Ectodermal cell (in vitro differentiated cells): ENCODE data around the gene PFKL.

Source experiments
- H3K27ac ChIP-seq: 2 replicates; pipeline ENCODE4 v1.7.0; 2013; ENCODE audit warnings: mild to moderate bottlenecking, low read depth, low read length; ENCODE audit not compliant: insufficient read depth, poor library complexity, severe bottlenecking
- H3K27me3 ChIP-seq: 2 replicates; pipeline ENCODE4 v1.7.0; 2013; ENCODE audit warnings: mild to moderate bottlenecking, low read length; ENCODE audit not compliant: insufficient read depth, control insufficient read depth, poor library complexity, severe bottlenecking
- H3K36me3 ChIP-seq: one replicate; pipeline ENCODE4 v1.7.0; 2013; ENCODE audit warnings: low read length; ENCODE audit not compliant: control insufficient read depth, insufficient read depth
- H3K4me1 ChIP-seq: one replicate; pipeline ENCODE4 v1.7.0; 2013; ENCODE audit warnings: low read length; ENCODE audit not compliant: control insufficient read depth, insufficient read depth
- H3K4me3 ChIP-seq: 2 replicates; pipeline ENCODE4 v1.7.0; 2013; ENCODE audit warnings: low read depth, low read length, control low read depth; ENCODE audit not compliant: insufficient read depth
- H3K9me3 ChIP-seq: 2 replicates; pipeline ENCODE4 v1.7.0; 2013; ENCODE audit warnings: mild to moderate bottlenecking, low read length, moderate library complexity; ENCODE audit not compliant: control insufficient read depth
- WGBS, 2 experiments: methylation state at CpG; one replicate each; pipeline ENCODE4 v1.1.7; 2013; ENCODE audit warnings: missing lambda C conversion rate in 2 of 2; 5-methylcytosine and 5-hydroxymethylcytosine counted together

PFKL gene

GRCh38 chr21:44364151-44365053, 64.5 kb downstream of the PFKL start:
- 82 to 84% methylated on average over 22 of the region's 22 CpGs for WGBS, 2 experiments

GRCh38 chr21:44365251-44365966, 65.6 kb downstream of the PFKL start:
- Histone ChIP-seq H3K27me3 (peaks cover 19% of the 10 kb centered on the region), H3K4me3 (no peak overlapping the region), H3K9me3 (no peaks in the 10 kb centered on the region), H3K4me1 (peaks cover 6% of the 10 kb centered on the region), H3K27ac (no peak overlapping the region), H3K36me3 (no peaks in the 10 kb centered on the region)
- WGBS, 2 experiments: 90 to 96% methylated on average over 18 of the region's 18 CpGs

More at GRCh38 chr21:44364151-44365053, 64.5 kb downstream of the PFKL start:
- H3K4me3 ChIP-seq: no peak overlapping the region
- H3K27ac ChIP-seq: no peak overlapping the region
- no peaks in the 10 kb centered on the region for H3K4me1 ChIP-seq
- no peaks in the 10 kb centered on the region for H3K9me3 ChIP-seq
- H3K27me3 ChIP-seq: peaks cover 11% of the 10 kb centered on the region
- H3K36me3 ChIP-seq: no peaks in the 10 kb centered on the region

GRCh38 chr21:44365967-44366585, 66.2 kb downstream of the PFKL start:
- peaks cover 24% of the 10 kb centered on the region for H3K27me3 ChIP-seq
- H3K27ac ChIP-seq: no peak overlapping the region
- no peak overlapping the region for H3K4me3 ChIP-seq
- H3K9me3 ChIP-seq: no peaks in the 10 kb centered on the region
- no peaks in the 10 kb centered on the region for H3K36me3 ChIP-seq
- WGBS, 2 experiments: 93% methylated on average over 22 of the region's 22 CpGs
- H3K4me1 ChIP-seq: peaks cover 6% of the 10 kb centered on the region

GRCh38 chr21:44366586-44367211, 66.8 kb downstream of the PFKL start:
- H3K9me3 ChIP-seq: no peaks in the 10 kb centered on the region
- H3K27ac ChIP-seq: no peak overlapping the region
- H3K27me3 ChIP-seq: peaks cover 25% of the 10 kb centered on the region
- H3K36me3 ChIP-seq: no peaks in the 10 kb centered on the region
- WGBS, 2 experiments: 93 to 94% methylated on average over 28 of the region's 28 CpGs
- peaks cover 6% of the 10 kb centered on the region for H3K4me1 ChIP-seq
- H3K4me3 ChIP-seq: no peak overlapping the region

GRCh38 chr21:44368711-44369446, 69.0 kb downstream of the PFKL start:
- WGBS, 2 experiments: 50 to 52% methylated on average over 35 of the region's 35 CpGs
- no peak overlapping the region for H3K27ac ChIP-seq
- H3K4me3 ChIP-seq: no peak overlapping the region
- no peaks in the 10 kb centered on the region for H3K9me3 ChIP-seq
- no peaks in the 10 kb centered on the region for H3K36me3 ChIP-seq
- peaks cover 28% of the 10 kb centered on the region for H3K27me3 ChIP-seq
- peaks cover 6% of the 10 kb centered on the region for H3K4me1 ChIP-seq

GRCh38 chr21:44370027-44370735, 70.3 kb downstream of the PFKL start:
- no peaks in the 10 kb centered on the region for H3K36me3 ChIP-seq
- H3K27ac ChIP-seq: no peak overlapping the region
- 41 to 42% methylated on average over 29 of the region's 29 CpGs for WGBS, 2 experiments
- H3K27me3 ChIP-seq: peaks cover 28% of the 10 kb centered on the region
- peak overlapping the region; percentile 7 for H3K4me3 ChIP-seq
- peaks cover 6% of the 10 kb centered on the region for H3K4me1 ChIP-seq
- no peaks in the 10 kb centered on the region for H3K9me3 ChIP-seq

- Histone ChIP-seq H3K4me3 (no peak overlapping the region), H3K27me3 (peaks cover 28% of the 10 kb centered on the region), H3K4me1 (peaks cover 6% of the 10 kb centered on the region), H3K27ac (no peak overlapping the region), H3K9me3 (no peaks in the 10 kb centered on the region), H3K36me3 (no peaks in the 10 kb centered on the region)
- WGBS, 2 experiments: 93 to 94% methylated on average over 31 to 32 of the region's 37 CpGs
These were observed 71.0 kb downstream of the PFKL start for GRCh38 chr21:44370786-44371410.

- H3K4me1 ChIP-seq: peaks cover 6% of the 10 kb centered on the region
- 94 to 96% methylated on average over 6 of the region's 6 CpGs for WGBS, 2 experiments
- no peak overlapping the region for H3K4me3 ChIP-seq
- no peaks in the 10 kb centered on the region for H3K36me3 ChIP-seq
- no peak overlapping the region for H3K27ac ChIP-seq
- H3K9me3 ChIP-seq: no peaks in the 10 kb centered on the region
- H3K27me3 ChIP-seq: peaks cover 28% of the 10 kb centered on the region
These were observed 71.7 kb downstream of the PFKL start for GRCh38 chr21:44371596-44371995.

GRCh38 chr21:44372616-44373015, 72.8 kb downstream of the PFKL start:
- Histone ChIP-seq H3K27ac (no peak overlapping the region), H3K4me3 (no peak overlapping the region)
- 87 to 89% methylated on average over 8 of the region's 8 CpGs for WGBS, 2 experiments

More at GRCh38 chr21:44372616-44373015, 72.8 kb downstream of the PFKL start:
- Histone ChIP-seq H3K27me3 (peaks cover 28% of the 10 kb centered on the region), H3K36me3 (no peaks in the 10 kb centered on the region), H3K4me1 (peaks cover 6% of the 10 kb centered on the region), H3K9me3 (no peaks in the 10 kb centered on the region)
